WTC11 (cell line): ENCODE data around the gene ZSWIM3. TPM values are rescaled to one million over a fixed set of nuclear protein-coding genes. Genes with fewer than 3 reads are reported as not detected.

ENCODE experiments used
- CREB1 ChIP-seq: sonication (generic); formaldehyde crosslinking; IDR thresholded peaks from 2 replicates; pipeline ENCODE4 v1.8.0; 2023; ENCODE audit warnings: mild to moderate bottlenecking, missing genetic modification reagents
- FOXJ3 ChIP-seq: sonication (generic); formaldehyde crosslinking; IDR thresholded peaks from 2 replicates; pipeline ENCODE4 v1.9.0; 2021; ENCODE audit warnings: missing genetic modification reagents, mild to moderate bottlenecking, borderline replicate concordance
- GTF2I ChIP-seq: fragments of 250-450 bp; sonication (Bioruptor Pico); conservative IDR thresholded peaks from 2 replicates; pipeline ENCODE4 v1.4.0; 2021; ENCODE audit warnings: mild to moderate bottlenecking
- HMGA2 ChIP-seq: fragments of 250-450 bp; sonication (Bioruptor Pico); IDR thresholded peaks from 2 replicates; pipeline ENCODE4 v1.4.0; 2021; ENCODE audit warnings: mild to moderate bottlenecking, moderate library complexity
- MYBL2 ChIP-seq: sonication (generic); formaldehyde crosslinking; IDR thresholded peaks from 2 replicates; pipeline ENCODE4 v1.8.1; 2023; ENCODE audit warnings: mild to moderate bottlenecking, moderate library complexity, missing genetic modification reagents
- NFYB ChIP-seq: sonication (generic); formaldehyde crosslinking; conservative IDR thresholded peaks from 2 replicates; pipeline ENCODE4 v1.8.0; 2022; ENCODE audit warnings: low read depth, missing genetic modification reagents
- SMAD4 ChIP-seq: sonication (generic); formaldehyde crosslinking; IDR thresholded peaks from 2 replicates; pipeline ENCODE4 v1.8.0; 2022; ENCODE audit warnings: mild to moderate bottlenecking, missing genetic modification reagents
- SOX15 ChIP-seq: fragments of 250-450 bp; sonication (Bioruptor Pico); IDR thresholded peaks from 2 replicates; pipeline ENCODE4 v1.9.0; 2021; ENCODE audit warnings: mild to moderate bottlenecking
- ZNF121 ChIP-seq: sonication (generic); formaldehyde crosslinking; IDR thresholded peaks from 2 replicates; pipeline ENCODE4 v1.8.0; 2023; ENCODE audit warnings: missing genetic modification reagents
- total RNA-seq: library from RNA; stranded (reverse); gene quantifications from 3 replicates; pipeline ENCODE4 v1.2.3, GENCODE V29; 2021
- TF ChIP-seq, protein P1 (sequence below): sonication (generic); formaldehyde crosslinking; IDR thresholded peaks from 2 replicates; pipeline ENCODE4 v1.8.0; 2023; ENCODE audit warnings: mild to moderate bottlenecking, missing genetic modification reagents
- TF ChIP-seq, protein P2 (sequence below): fragments of 250-450 bp; sonication (Bioruptor Pico); IDR thresholded peaks from 2 replicates; pipeline ENCODE4 v1.9.0; 2021; ENCODE audit warnings: mild to moderate bottlenecking
- TF ChIP-seq, protein P3 (sequence below): sonication (generic); formaldehyde crosslinking; IDR thresholded peaks from 2 replicates; pipeline ENCODE4 v1.8.0; 2022; ENCODE audit warnings: mild to moderate bottlenecking, missing genetic modification reagents
- TF ChIP-seq, protein P4 (sequence below): sonication (generic); formaldehyde crosslinking; IDR thresholded peaks from 2 replicates; pipeline ENCODE4 v1.8.0; 2022; ENCODE audit warnings: mild to moderate bottlenecking, missing genetic modification reagents
- TF ChIP-seq, protein P5 (sequence below): sonication (generic); formaldehyde crosslinking; IDR thresholded peaks from 2 replicates; pipeline ENCODE4 v1.8.0; 2023; ENCODE audit warnings: missing genetic modification reagents, mild to moderate bottlenecking, borderline replicate concordance
- TF ChIP-seq, protein P6 (sequence below): sonication (generic); formaldehyde crosslinking; IDR thresholded peaks from 2 replicates; pipeline ENCODE4 v1.8.1; 2023; ENCODE audit warnings: mild to moderate bottlenecking, missing genetic modification reagents, borderline replicate concordance
- TF ChIP-seq, protein P7 (sequence below): sonication (generic); formaldehyde crosslinking; IDR thresholded peaks from 2 replicates; pipeline ENCODE4 v1.8.1; 2023; ENCODE audit warnings: mild to moderate bottlenecking, missing genetic modification reagents
- TF ChIP-seq, protein P8 (sequence below): sonication (generic); formaldehyde crosslinking; conservative IDR thresholded peaks from 2 replicates; pipeline ENCODE4 v1.8.1; 2022; ENCODE audit warnings: mild to moderate bottlenecking, missing genetic modification reagents
- TF ChIP-seq, protein P9 (sequence below): fragments of 250-450 bp; sonication (Bioruptor Pico); IDR thresholded peaks from 2 replicates; pipeline ENCODE4 v2.1.2; 2022; ENCODE audit warnings: mild to moderate bottlenecking, moderate library complexity

ZSWIM3 gene
- total RNA-seq, 1 experiment from 2014 or later: 3.4 TPM

DNA sequence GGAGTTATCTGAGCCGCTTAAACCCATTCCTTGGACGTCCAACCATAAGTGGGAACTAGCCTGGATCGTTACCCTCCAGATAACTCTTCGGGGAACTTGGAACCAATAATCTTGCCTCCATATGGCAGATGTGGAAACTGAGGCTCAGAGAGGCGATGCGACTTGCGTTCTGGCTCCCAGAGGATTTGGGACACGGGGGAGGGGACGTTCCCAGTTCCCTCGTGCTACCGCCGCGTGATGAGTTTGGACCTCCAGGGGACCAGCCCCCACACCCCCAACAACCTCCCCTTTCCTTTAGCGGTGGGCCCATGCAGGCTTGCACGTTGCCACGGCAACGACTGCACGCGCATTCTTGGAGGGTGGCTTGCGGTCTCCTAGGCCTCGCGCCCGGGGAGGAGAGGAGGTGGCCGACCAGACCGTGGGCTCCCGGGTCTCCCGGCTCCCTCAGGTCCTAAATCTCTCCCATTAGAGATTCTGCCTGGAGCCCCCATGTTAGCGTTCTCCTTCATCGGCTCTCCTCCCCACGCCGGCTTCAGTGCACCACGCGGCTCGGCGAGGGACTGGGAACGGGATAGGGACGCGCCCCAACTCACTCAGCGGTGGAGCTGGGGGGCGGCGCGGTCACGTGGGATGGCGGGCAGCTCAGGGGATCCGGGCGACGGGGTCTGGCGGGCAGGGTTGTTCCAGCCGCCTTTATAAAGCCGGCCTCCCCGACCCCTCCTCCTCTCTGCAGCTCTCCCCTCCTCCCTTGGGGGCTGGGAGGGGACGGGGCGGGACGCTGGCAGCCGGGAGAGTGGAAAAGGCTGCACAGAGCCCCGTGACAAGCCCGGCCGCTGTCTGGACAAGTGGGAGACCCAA lies 54.3 kb downstream of the ZSWIM3 start, which contains the start of gene PLTP (continued):
- TF ChIP-seq, protein P1, sequence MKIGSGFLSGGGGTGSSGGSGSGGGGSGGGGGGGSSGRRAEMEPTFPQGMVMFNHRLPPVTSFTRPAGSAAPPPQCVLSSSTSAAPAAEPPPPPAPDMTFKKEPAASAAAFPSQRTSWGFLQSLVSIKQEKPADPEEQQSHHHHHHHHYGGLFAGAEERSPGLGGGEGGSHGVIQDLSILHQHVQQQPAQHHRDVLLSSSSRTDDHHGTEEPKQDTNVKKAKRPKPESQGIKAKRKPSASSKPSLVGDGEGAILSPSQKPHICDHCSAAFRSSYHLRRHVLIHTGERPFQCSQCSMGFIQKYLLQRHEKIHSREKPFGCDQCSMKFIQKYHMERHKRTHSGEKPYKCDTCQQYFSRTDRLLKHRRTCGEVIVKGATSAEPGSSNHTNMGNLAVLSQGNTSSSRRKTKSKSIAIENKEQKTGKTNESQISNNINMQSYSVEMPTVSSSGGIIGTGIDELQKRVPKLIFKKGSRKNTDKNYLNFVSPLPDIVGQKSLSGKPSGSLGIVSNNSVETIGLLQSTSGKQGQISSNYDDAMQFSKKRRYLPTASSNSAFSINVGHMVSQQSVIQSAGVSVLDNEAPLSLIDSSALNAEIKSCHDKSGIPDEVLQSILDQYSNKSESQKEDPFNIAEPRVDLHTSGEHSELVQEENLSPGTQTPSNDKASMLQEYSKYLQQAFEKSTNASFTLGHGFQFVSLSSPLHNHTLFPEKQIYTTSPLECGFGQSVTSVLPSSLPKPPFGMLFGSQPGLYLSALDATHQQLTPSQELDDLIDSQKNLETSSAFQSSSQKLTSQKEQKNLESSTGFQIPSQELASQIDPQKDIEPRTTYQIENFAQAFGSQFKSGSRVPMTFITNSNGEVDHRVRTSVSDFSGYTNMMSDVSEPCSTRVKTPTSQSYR (CRISPR knock-in tag): peak; percentile 73; the same call in 1 of the 2 replicates
- TF ChIP-seq, protein P2, sequence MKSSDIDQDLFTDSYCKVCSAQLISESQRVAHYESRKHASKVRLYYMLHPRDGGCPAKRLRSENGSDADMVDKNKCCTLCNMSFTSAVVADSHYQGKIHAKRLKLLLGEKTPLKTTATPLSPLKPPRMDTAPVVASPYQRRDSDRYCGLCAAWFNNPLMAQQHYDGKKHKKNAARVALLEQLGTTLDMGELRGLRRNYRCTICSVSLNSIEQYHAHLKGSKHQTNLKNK: no peak
- TF ChIP-seq, protein P3, sequence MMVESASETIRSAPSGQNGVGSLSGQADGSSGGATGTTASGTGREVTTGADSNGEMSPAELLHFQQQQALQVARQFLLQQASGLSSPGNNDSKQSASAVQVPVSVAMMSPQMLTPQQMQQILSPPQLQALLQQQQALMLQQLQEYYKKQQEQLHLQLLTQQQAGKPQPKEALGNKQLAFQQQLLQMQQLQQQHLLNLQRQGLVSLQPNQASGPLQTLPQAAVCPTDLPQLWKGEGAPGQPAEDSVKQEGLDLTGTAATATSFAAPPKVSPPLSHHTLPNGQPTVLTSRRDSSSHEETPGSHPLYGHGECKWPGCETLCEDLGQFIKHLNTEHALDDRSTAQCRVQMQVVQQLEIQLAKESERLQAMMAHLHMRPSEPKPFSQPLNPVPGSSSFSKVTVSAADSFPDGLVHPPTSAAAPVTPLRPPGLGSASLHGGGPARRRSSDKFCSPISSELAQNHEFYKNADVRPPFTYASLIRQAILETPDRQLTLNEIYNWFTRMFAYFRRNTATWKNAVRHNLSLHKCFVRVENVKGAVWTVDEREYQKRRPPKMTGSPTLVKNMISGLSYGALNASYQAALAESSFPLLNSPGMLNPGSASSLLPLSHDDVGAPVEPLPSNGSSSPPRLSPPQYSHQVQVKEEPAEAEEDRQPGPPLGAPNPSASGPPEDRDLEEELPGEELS: no peak
- TF ChIP-seq NFYB (CRISPR knock-in tag) (no peak), MYBL2 (0 out of 2 replicates have a peak, but pooled peaks have one; percentile 51), CREB1 (peak; percentile 28; the same call in 1 of the 2 replicates), HMGA2 (CRISPR knock-in tag) (no peak), SMAD4 (CRISPR knock-in tag) (no peak), ZNF121 (no peak), SOX15 (no peak), FOXJ3 (CRISPR knock-in tag) (no peak), GTF2I (CRISPR knock-in tag) (no peak)
- TF ChIP-seq, protein P4, sequence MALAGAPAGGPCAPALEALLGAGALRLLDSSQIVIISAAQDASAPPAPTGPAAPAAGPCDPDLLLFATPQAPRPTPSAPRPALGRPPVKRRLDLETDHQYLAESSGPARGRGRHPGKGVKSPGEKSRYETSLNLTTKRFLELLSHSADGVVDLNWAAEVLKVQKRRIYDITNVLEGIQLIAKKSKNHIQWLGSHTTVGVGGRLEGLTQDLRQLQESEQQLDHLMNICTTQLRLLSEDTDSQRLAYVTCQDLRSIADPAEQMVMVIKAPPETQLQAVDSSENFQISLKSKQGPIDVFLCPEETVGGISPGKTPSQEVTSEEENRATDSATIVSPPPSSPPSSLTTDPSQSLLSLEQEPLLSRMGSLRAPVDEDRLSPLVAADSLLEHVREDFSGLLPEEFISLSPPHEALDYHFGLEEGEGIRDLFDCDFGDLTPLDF (CRISPR knock-in tag): 0 out of 2 replicates have a peak, but pooled peaks have one; percentile 29
- TF ChIP-seq, protein P5, sequence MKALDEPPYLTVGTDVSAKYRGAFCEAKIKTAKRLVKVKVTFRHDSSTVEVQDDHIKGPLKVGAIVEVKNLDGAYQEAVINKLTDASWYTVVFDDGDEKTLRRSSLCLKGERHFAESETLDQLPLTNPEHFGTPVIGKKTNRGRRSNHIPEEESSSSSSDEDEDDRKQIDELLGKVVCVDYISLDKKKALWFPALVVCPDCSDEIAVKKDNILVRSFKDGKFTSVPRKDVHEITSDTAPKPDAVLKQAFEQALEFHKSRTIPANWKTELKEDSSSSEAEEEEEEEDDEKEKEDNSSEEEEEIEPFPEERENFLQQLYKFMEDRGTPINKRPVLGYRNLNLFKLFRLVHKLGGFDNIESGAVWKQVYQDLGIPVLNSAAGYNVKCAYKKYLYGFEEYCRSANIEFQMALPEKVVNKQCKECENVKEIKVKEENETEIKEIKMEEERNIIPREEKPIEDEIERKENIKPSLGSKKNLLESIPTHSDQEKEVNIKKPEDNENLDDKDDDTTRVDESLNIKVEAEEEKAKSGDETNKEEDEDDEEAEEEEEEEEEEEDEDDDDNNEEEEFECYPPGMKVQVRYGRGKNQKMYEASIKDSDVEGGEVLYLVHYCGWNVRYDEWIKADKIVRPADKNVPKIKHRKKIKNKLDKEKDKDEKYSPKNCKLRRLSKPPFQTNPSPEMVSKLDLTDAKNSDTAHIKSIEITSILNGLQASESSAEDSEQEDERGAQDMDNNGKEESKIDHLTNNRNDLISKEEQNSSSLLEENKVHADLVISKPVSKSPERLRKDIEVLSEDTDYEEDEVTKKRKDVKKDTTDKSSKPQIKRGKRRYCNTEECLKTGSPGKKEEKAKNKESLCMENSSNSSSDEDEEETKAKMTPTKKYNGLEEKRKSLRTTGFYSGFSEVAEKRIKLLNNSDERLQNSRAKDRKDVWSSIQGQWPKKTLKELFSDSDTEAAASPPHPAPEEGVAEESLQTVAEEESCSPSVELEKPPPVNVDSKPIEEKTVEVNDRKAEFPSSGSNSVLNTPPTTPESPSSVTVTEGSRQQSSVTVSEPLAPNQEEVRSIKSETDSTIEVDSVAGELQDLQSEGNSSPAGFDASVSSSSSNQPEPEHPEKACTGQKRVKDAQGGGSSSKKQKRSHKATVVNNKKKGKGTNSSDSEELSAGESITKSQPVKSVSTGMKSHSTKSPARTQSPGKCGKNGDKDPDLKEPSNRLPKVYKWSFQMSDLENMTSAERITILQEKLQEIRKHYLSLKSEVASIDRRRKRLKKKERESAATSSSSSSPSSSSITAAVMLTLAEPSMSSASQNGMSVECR (CRISPR knock-in tag): no peak
- TF ChIP-seq, protein P6, sequence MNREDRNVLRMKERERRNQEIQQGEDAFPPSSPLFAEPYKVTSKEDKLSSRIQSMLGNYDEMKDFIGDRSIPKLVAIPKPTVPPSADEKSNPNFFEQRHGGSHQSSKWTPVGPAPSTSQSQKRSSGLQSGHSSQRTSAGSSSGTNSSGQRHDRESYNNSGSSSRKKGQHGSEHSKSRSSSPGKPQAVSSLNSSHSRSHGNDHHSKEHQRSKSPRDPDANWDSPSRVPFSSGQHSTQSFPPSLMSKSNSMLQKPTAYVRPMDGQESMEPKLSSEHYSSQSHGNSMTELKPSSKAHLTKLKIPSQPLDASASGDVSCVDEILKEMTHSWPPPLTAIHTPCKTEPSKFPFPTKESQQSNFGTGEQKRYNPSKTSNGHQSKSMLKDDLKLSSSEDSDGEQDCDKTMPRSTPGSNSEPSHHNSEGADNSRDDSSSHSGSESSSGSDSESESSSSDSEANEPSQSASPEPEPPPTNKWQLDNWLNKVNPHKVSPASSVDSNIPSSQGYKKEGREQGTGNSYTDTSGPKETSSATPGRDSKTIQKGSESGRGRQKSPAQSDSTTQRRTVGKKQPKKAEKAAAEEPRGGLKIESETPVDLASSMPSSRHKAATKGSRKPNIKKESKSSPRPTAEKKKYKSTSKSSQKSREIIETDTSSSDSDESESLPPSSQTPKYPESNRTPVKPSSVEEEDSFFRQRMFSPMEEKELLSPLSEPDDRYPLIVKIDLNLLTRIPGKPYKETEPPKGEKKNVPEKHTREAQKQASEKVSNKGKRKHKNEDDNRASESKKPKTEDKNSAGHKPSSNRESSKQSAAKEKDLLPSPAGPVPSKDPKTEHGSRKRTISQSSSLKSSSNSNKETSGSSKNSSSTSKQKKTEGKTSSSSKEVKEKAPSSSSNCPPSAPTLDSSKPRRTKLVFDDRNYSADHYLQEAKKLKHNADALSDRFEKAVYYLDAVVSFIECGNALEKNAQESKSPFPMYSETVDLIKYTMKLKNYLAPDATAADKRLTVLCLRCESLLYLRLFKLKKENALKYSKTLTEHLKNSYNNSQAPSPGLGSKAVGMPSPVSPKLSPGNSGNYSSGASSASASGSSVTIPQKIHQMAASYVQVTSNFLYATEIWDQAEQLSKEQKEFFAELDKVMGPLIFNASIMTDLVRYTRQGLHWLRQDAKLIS (CRISPR knock-in tag): no peak; the same call in 1 of the 2 replicates
- TF ChIP-seq, protein P7, sequence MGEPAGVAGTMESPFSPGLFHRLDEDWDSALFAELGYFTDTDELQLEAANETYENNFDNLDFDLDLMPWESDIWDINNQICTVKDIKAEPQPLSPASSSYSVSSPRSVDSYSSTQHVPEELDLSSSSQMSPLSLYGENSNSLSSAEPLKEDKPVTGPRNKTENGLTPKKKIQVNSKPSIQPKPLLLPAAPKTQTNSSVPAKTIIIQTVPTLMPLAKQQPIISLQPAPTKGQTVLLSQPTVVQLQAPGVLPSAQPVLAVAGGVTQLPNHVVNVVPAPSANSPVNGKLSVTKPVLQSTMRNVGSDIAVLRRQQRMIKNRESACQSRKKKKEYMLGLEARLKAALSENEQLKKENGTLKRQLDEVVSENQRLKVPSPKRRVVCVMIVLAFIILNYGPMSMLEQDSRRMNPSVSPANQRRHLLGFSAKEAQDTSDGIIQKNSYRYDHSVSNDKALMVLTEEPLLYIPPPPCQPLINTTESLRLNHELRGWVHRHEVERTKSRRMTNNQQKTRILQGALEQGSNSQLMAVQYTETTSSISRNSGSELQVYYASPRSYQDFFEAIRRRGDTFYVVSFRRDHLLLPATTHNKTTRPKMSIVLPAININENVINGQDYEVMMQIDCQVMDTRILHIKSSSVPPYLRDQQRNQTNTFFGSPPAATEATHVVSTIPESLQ (CRISPR knock-in tag): no peak
- TF ChIP-seq, protein P8, sequence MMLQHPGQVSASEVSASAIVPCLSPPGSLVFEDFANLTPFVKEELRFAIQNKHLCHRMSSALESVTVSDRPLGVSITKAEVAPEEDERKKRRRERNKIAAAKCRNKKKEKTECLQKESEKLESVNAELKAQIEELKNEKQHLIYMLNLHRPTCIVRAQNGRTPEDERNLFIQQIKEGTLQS (CRISPR knock-in tag): no peak
- TF ChIP-seq, protein P9, sequence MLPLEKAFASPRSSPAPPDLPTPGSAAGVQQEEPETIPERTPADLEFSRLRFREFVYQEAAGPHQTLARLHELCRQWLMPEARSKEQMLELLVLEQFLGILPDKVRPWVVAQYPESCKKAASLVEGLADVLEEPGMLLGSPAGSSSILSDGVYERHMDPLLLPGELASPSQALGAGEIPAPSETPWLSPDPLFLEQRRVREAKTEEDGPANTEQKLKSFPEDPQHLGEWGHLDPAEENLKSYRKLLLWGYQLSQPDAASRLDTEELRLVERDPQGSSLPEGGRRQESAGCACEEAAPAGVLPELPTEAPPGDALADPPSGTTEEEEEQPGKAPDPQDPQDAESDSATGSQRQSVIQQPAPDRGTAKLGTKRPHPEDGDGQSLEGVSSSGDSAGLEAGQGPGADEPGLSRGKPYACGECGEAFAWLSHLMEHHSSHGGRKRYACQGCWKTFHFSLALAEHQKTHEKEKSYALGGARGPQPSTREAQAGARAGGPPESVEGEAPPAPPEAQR: no peak
